Measurements from ENCODE around the gene CAMKV. TPM values are rescaled to one million over a fixed set of nuclear protein-coding genes. Genes with fewer than 3 reads are reported as not detected.
A peak's percentile ranks its signal among the peaks of the same experiment; 100 is the strongest.

Gene CAMKV
- total and polyA plus RNA-seq, 9 donors, result 0.08 to 2.1 (median 0.54) TPM

DNA sequence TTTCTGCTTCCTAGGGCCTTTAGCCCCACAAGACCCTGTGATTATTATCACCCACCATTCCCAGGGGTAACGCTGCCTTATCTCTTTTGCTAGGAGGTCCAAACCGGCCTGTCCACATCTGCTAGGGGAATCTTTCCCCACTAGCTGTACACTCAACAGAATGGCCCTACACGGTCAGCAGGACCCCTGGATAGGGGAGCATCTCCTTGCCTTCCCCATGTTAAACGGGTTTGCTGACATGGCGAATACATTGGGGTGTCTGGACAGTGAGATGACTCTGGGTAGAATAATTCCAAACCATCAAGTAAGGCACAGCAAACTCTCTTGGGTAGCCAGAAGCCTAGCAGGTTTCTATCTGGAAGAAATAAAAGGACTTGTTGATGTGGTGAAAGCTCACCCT, 14.0 kb downstream of the CAMKV start:
- Histone ChIP-seq H3K4me1 (ENCODE audit: control insufficient read depth, insufficient read depth, low read length) (peaks cover 13% of the 10 kb centered on the region), H3K27ac (ENCODE audit: low read length) (no peak overlapping the region), H3K27me3 (ENCODE audit: control insufficient read depth, insufficient read depth, low read length) (no peaks in the 10 kb centered on the region), H3K36me3 (ENCODE audit: control insufficient read depth, insufficient read depth, low read length) (no peaks in the 10 kb centered on the region), H3K9me3 (replicated peaks; ENCODE audit: control insufficient read depth, low read depth, low read length) (no peaks in the 10 kb centered on the region), H3K4me3 (ENCODE audit: low read length) (peak overlapping the region; percentile 91)
- DNase-seq, result no peak
- WGBS (ENCODE audit: insufficient coverage), result no CpG with 5 or more reads among the region's 5 CpGs

DNA sequence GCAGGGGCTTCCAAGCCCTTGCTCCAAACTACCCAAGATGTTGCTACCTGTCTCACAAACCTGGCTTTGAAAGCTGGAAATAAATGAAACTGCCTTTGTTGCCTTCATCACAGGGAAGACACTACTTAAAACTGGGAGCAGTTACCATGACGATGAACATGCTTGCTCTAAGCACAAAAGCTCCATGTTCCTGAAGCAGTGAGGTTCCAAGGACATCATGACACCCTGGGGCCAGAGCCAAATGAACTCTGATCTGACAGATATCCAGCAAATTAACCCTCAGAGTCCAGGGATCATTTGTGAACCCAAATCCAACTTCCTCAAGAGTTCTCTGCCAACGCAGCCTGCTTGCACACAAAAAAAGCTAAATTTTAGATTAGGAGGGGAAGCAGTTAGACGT, 24.0 kb downstream of the CAMKV start:
- 57% methylated on average over 1 of the region's 3 CpGs for WGBS (ENCODE audit: insufficient coverage)
- H3K27me3 ChIP-seq (ENCODE audit: control insufficient read depth, insufficient read depth, low read length), result no peaks in the 10 kb centered on the region
- no peak overlapping the region for H3K4me3 ChIP-seq (ENCODE audit: low read length)
- H3K4me1 ChIP-seq (ENCODE audit: control insufficient read depth, insufficient read depth, low read length), result peaks cover 10% of the 10 kb centered on the region
- H3K27ac ChIP-seq (ENCODE audit: low read length), result no peak overlapping the region
- no peak for DNase-seq
- peaks cover 29% of the 10 kb centered on the region for H3K36me3 ChIP-seq (ENCODE audit: control insufficient read depth, insufficient read depth, low read length)
- H3K9me3 ChIP-seq (replicated peaks; ENCODE audit: control insufficient read depth, low read depth, low read length), result no peaks in the 10 kb centered on the region

- Histone ChIP-seq H3K4me1 (ENCODE audit: control insufficient read depth, insufficient read depth, low read length) (peaks cover 21% of the 10 kb centered on the region), H3K27ac (ENCODE audit: low read length) (no peak overlapping the region), H3K9me3 (replicated peaks; ENCODE audit: control insufficient read depth, low read depth, low read length) (no peaks in the 10 kb centered on the region), H3K27me3 (ENCODE audit: control insufficient read depth, insufficient read depth, low read length) (no peaks in the 10 kb centered on the region), H3K4me3 (ENCODE audit: low read length) (no peak overlapping the region), H3K36me3 (ENCODE audit: control insufficient read depth, insufficient read depth, low read length) (peaks cover 29% of the 10 kb centered on the region)
- no peak for DNase-seq
- 76% methylated on average over 3 of the region's 5 CpGs for WGBS (ENCODE audit: insufficient coverage)
Observed at GRCh38 chr3:49844464-49845183, 25.1 kb downstream of the CAMKV start.

- H3K36me3 ChIP-seq (ENCODE audit: control insufficient read depth, insufficient read depth, low read length), result peaks cover 29% of the 10 kb centered on the region
- no peak overlapping the region for H3K27ac ChIP-seq (ENCODE audit: low read length)
- peaks cover 27% of the 10 kb centered on the region for H3K4me1 ChIP-seq (ENCODE audit: control insufficient read depth, insufficient read depth, low read length)
- 77% methylated on average over 2 of the region's 3 CpGs for WGBS (ENCODE audit: insufficient coverage)
- H3K27me3 ChIP-seq (ENCODE audit: control insufficient read depth, insufficient read depth, low read length), result no peaks in the 10 kb centered on the region
- H3K9me3 ChIP-seq (replicated peaks; ENCODE audit: control insufficient read depth, low read depth, low read length), result no peaks in the 10 kb centered on the region
- H3K4me3 ChIP-seq (ENCODE audit: low read length), result no peak overlapping the region
- DNase-seq, result no peak
Observed at GRCh38 chr3:49842843-49843517, 26.7 kb downstream of the CAMKV start.

- Histone ChIP-seq H3K4me3 (ENCODE audit: low read length) (no peak overlapping the region), H3K36me3 (ENCODE audit: control insufficient read depth, insufficient read depth, low read length) (peaks cover 30% of the 10 kb centered on the region), H3K9me3 (replicated peaks; ENCODE audit: control insufficient read depth, low read depth, low read length) (no peaks in the 10 kb centered on the region), H3K27me3 (ENCODE audit: control insufficient read depth, insufficient read depth, low read length) (no peaks in the 10 kb centered on the region), H3K4me1 (ENCODE audit: control insufficient read depth, insufficient read depth, low read length) (peaks cover 27% of the 10 kb centered on the region), H3K27ac (ENCODE audit: low read length) (no peak overlapping the region)
- no peak for DNase-seq
- WGBS (ENCODE audit: insufficient coverage), result 81% methylated on average over 2 of the region's 7 CpGs
Observed at GRCh38 chr3:49841806-49842205, 27.9 kb downstream of the CAMKV start.

DNA sequence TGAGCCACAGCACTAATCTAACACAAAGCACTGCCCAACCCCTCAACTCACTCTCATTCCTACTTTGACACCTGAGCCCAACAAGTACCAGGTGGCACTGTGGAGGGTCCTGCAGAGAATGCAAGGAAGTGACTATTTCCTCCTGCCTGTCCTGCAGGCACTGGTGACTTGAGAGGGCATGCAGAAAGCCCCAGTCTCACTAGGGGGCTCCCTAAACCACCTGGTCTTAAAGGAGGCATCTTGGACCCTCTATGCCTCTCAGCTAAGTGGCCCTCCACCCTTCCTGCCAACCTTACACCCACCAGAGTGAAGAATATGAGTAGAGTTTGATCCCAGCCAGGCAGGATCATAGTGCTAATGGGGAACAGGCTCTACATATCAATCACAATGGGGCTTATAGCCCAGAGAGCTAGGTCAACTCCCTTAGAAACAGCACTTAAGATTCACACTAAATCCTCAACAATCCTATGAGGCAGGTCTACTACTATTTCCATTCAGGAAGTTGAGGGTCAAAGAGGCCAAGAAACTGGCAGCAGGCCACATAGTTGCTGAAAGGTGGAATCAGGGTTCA, 28.5 kb downstream of the CAMKV start:
- no peak overlapping the region for H3K4me3 ChIP-seq (ENCODE audit: low read length)
- no peaks in the 10 kb centered on the region for H3K9me3 ChIP-seq (replicated peaks; ENCODE audit: control insufficient read depth, low read depth, low read length)
- DNase-seq, result peak; percentile 39
- H3K36me3 ChIP-seq (ENCODE audit: control insufficient read depth, insufficient read depth, low read length), result peaks cover 34% of the 10 kb centered on the region
- H3K27me3 ChIP-seq (ENCODE audit: control insufficient read depth, insufficient read depth, low read length), result no peaks in the 10 kb centered on the region
- H3K4me1 ChIP-seq (ENCODE audit: control insufficient read depth, insufficient read depth, low read length), result peaks cover 27% of the 10 kb centered on the region
- peak overlapping the region; percentile 75 for H3K27ac ChIP-seq (ENCODE audit: low read length)

- peak; percentile 95 for DNase-seq
- Histone ChIP-seq H3K36me3 (ENCODE audit: control insufficient read depth, insufficient read depth, low read length) (peaks cover 28% of the 10 kb centered on the region), H3K27ac (ENCODE audit: low read length) (peak overlapping the region; percentile 75), H3K27me3 (ENCODE audit: control insufficient read depth, insufficient read depth, low read length) (no peaks in the 10 kb centered on the region), H3K4me3 (ENCODE audit: low read length) (no peak overlapping the region), H3K4me1 (ENCODE audit: control insufficient read depth, insufficient read depth, low read length) (peaks cover 27% of the 10 kb centered on the region), H3K9me3 (replicated peaks; ENCODE audit: control insufficient read depth, low read depth, low read length) (no peaks in the 10 kb centered on the region)
- WGBS (ENCODE audit: insufficient coverage), result 0% methylated on average over 1 of the region's 2 CpGs
Observed at GRCh38 chr3:49840388-49840787, 29.3 kb downstream of the CAMKV start.

GRCh38 chr3:49839193-49839809, 30.4 kb downstream of the CAMKV start:
- Histone ChIP-seq H3K27ac (ENCODE audit: low read length) (peak overlapping the region; percentile 71), H3K36me3 (ENCODE audit: control insufficient read depth, insufficient read depth, low read length) (peaks cover 23% of the 10 kb centered on the region), H3K9me3 (replicated peaks; ENCODE audit: control insufficient read depth, low read depth, low read length) (no peaks in the 10 kb centered on the region), H3K27me3 (ENCODE audit: control insufficient read depth, insufficient read depth, low read length) (no peaks in the 10 kb centered on the region), H3K4me3 (ENCODE audit: low read length) (no peak overlapping the region), H3K4me1 (ENCODE audit: control insufficient read depth, insufficient read depth, low read length) (peaks cover 27% of the 10 kb centered on the region)
- DNase-seq, result peak; percentile 93
- WGBS (ENCODE audit: insufficient coverage), result 29% methylated on average over 5 of the region's 6 CpGs

GRCh38 chr3:49831341-49831740, 38.4 kb downstream of the CAMKV start:
- DNase-seq, result no peak
- no CpG with 5 or more reads among the region's 3 CpGs for WGBS (ENCODE audit: insufficient coverage)
- Histone ChIP-seq H3K4me1 (ENCODE audit: control insufficient read depth, insufficient read depth, low read length) (no peaks in the 10 kb centered on the region), H3K4me3 (ENCODE audit: low read length) (no peak overlapping the region), H3K27ac (ENCODE audit: low read length) (no peak overlapping the region), H3K9me3 (replicated peaks; ENCODE audit: control insufficient read depth, low read depth, low read length) (no peaks in the 10 kb centered on the region), H3K27me3 (ENCODE audit: control insufficient read depth, insufficient read depth, low read length) (no peaks in the 10 kb centered on the region), H3K36me3 (ENCODE audit: control insufficient read depth, insufficient read depth, low read length) (peaks cover 46% of the 10 kb centered on the region)

- H3K4me1 ChIP-seq (ENCODE audit: control insufficient read depth, insufficient read depth, low read length), result no peaks in the 10 kb centered on the region
- 75% methylated on average over 2 of the region's 6 CpGs for WGBS (ENCODE audit: insufficient coverage)
- no peak overlapping the region for H3K27ac ChIP-seq (ENCODE audit: low read length)
- no peak overlapping the region for H3K4me3 ChIP-seq (ENCODE audit: low read length)
- H3K9me3 ChIP-seq (replicated peaks; ENCODE audit: control insufficient read depth, low read depth, low read length), result no peaks in the 10 kb centered on the region
- H3K27me3 ChIP-seq (ENCODE audit: control insufficient read depth, insufficient read depth, low read length), result no peaks in the 10 kb centered on the region
- no peak for DNase-seq
- peaks cover 25% of the 10 kb centered on the region for H3K36me3 ChIP-seq (ENCODE audit: control insufficient read depth, insufficient read depth, low read length)
Observed at GRCh38 chr3:49826016-49826415, 43.7 kb downstream of the CAMKV start.
